ENCODE data around the gene ZIC5. TPM values are rescaled to one million over a fixed set of nuclear protein-coding genes. Genes with fewer than 3 reads are reported as not detected.

ZIC5 gene
- total RNA-seq, 1 donor from 2014 or later = not detected

DNA sequence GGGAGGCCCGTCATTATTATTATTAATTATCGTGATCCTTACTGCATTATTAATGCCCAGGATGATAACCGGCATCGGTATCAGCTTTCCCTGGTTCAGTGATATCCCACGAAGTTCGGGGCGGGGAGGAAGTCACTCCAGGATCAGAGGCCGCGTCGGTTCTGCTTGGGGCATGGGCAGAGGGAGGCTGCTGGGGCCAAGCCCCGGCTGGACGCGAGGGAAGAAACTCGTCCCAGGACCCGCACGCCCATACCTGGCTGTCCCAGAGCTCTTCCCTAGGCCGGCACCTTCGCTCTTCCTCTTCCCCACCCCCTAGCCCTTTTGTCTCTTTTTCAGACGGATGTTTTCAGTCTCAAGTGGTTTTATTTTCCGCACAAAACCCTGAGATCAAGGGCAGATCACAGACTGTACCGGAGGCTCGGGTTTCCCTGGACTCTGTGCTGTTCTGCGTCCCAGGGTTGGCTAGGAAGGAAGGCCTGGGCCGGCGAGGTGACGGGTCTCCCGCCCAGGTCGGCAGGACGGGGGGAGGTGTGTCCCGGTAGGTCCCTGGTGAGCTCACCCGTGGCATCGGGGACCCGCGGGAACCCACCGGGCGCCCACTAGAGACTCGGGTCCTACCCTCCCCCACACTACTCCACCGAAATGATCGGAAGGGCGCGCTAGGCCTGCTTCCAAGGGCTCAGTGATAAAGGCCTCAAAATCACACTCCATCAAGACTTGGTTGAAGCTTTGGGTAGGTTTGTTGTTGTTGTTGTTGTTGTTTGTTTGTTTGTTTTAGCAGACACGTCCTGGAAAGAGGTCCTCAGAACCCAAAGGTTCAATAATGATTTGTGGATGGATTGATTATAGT is 17.9 kb upstream of the ZIC5 start:
- Histone ChIP-seq H3K9me3 (no peaks in the 10 kb centered on the region), H3K27me3 (peaks cover 97% of the 10 kb centered on the region), H3K4me1 (no peaks in the 10 kb centered on the region), H3K4me3 (no peak overlapping the region), H3K36me3 (no peaks in the 10 kb centered on the region), H3K27ac (no peak overlapping the region)
- DNase-seq (no peak), ATAC-seq (peak; percentile 32)
- intact Hi-C loops (cut with DNase I) = no loop called here
- TF ChIP-seq, protein P1, sequence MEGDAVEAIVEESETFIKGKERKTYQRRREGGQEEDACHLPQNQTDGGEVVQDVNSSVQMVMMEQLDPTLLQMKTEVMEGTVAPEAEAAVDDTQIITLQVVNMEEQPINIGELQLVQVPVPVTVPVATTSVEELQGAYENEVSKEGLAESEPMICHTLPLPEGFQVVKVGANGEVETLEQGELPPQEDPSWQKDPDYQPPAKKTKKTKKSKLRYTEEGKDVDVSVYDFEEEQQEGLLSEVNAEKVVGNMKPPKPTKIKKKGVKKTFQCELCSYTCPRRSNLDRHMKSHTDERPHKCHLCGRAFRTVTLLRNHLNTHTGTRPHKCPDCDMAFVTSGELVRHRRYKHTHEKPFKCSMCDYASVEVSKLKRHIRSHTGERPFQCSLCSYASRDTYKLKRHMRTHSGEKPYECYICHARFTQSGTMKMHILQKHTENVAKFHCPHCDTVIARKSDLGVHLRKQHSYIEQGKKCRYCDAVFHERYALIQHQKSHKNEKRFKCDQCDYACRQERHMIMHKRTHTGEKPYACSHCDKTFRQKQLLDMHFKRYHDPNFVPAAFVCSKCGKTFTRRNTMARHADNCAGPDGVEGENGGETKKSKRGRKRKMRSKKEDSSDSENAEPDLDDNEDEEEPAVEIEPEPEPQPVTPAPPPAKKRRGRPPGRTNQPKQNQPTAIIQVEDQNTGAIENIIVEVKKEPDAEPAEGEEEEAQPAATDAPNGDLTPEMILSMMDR (IDR thresholded peaks at IDR 0.05) = no peak

DNA sequence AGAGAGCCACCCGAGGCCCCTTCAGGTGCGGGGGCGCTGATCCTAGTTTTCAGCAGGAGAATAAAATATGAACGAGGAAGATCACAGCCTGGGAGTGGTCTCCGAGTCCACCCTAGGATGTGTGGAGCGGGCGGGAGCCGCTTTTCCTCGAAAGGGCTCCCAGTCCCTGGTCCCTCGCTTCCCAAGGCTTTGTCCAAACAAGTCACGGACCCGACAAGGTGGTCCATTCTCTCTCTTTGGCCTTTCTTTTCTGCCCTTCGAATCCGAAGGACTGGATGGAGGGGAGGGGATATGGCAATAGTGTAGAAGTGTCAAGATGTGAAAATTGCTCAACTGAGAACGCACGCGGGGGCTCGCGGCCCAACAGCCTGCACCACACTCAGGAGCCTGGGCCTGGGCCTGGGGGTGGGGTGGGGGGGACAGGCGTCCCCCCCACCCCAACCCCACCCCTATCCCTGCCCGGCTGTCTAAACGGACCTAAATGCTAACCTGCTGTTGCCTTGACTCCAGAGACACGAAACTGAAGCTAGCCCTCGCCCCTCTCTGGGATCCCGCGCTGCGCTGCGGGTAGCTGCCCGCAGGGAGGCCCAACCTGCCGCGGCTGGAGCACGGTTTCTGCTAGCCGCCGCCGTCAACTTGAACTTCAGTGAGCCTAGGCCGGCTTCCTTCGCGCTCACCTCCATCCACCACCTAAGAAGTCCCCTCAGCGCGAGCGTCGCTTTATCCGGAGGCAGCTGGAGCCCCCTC is 17.1 kb upstream of the ZIC5 start:
- H3K4me3 ChIP-seq = no peak overlapping the region
- no peak for ATAC-seq
- intact Hi-C loops (cut with DNase I) = no loop called here

DNA sequence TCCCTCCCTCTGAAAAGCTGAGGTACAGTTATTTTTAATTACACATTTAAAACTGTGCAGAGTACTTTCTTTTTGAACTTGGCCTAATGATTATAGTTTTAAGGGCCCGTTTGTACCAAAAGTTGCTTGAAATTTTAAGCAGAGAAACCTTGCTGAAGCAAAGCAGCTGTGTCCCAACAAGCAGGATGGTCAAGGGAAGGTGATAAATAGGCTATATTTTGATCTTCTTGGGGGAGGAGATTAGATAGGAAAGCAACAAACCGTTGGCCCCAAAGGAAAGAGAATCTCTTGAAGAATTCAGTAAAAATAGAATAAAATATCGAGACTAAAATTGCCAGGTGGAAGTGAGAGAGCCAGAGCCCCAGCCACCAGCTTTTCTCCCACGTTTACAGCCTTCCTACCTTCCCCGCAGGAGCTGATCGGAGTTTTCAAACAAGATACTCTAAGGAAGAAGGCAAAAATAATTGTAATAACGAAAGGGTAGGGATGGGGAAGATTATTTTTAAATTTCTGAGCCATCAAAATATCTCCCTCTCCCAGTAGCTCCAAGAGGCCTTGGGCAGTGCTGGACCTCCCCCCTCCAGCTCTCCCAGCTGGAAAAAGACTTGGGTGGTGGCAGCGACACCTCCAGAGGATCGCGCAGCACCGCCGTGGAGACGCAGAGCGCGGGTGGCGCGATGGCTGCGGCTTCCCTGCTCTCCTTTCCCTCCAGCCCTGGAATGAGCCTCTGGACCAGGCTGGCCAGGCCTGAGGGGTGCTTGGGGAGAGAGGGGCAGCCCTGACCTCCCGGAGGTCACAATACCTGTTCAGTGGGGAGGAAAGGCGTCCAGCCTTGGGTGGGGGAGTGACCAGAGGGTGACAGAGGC is 15.8 kb upstream of the ZIC5 start:
- ATAC-seq = no peak
- Histone ChIP-seq H3K36me3 (no peaks in the 10 kb centered on the region), H3K4me3 (no peak overlapping the region), H3K4me1 (no peaks in the 10 kb centered on the region), H3K27ac (no peak overlapping the region), H3K9me3 (no peaks in the 10 kb centered on the region), H3K27me3 (peaks cover 97% of the 10 kb centered on the region)
- TF ChIP-seq, protein P1 (IDR thresholded peaks at IDR 0.05) = no peak
- intact Hi-C loops (cut with DNase I) = no loop called here
- DNase-seq = peak; percentile 39

More for the DNA sequence above, 17.1 kb upstream of the ZIC5 start:
- Histone ChIP-seq H3K36me3 (no peaks in the 10 kb centered on the region), H3K4me1 (no peaks in the 10 kb centered on the region), H3K27ac (no peak overlapping the region), H3K27me3 (peaks cover 97% of the 10 kb centered on the region), H3K9me3 (no peaks in the 10 kb centered on the region)
- TF ChIP-seq, protein P1 (IDR thresholded peaks at IDR 0.05) = no peak
- DNase-seq = no peak

DNA sequence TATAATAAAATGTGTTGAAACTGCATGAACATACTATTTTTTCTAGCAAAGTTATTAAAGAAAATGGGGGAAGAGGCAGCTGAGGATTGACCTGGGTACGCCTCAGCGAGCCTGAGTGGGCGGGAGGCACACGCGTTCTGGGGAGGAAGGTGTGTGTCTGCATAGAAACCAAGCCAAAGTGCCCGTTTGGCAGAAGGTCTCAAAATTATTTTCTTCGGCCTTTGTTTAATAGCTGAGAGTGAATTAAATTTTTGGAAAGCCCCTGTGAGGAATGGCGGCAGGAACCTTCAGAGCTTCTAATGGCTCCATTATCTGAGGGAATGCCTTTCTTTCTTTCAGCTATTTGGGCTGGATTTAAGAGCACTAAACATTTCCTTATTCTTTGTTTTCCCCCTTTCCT is 15.2 kb upstream of the ZIC5 start:
- no peaks in the 10 kb centered on the region for H3K9me3 ChIP-seq
- H3K27me3 ChIP-seq = peaks cover 97% of the 10 kb centered on the region
- intact Hi-C loops (cut with DNase I) = no loop called here
- no peak for ATAC-seq
- H3K4me1 ChIP-seq = no peaks in the 10 kb centered on the region
- no peak for DNase-seq
- no peak overlapping the region for H3K4me3 ChIP-seq
- H3K27ac ChIP-seq = no peak overlapping the region
- H3K36me3 ChIP-seq = no peaks in the 10 kb centered on the region
- TF ChIP-seq, protein P1 (IDR thresholded peaks at IDR 0.05) = no peak

DNA sequence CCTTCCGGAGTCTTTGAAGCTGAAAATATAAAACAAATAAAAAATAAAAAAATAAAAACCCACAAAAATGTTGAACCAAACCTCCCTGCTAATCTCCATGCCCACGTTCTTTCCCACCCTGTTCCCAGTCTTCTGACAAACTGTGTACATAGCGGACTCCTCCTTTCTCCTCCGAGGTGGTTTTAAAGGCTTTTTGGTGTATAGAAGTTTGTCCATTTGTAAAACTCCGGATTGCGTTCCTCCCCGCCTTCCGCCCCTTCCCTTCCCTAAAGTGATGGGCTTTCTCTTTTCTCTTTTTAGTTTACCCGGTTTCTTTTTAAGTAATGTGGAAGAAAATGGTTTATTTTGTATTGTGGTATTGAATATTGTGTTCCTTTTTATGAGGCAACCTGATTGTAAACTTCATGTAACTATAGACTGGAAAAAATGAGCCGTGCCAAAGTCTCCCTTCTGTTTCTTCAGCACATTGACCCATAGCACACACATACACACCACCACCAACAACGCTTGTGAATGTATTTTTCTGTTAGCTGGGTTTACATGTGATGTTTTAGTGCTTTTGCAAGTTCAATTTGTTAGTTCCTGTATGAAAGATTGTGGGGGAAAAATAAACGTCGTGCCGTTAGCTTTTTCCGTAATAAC is 14.4 kb upstream of the ZIC5 start:
- TF ChIP-seq, protein P1 (IDR thresholded peaks at IDR 0.05) = no peak
- ATAC-seq = no peak
- Histone ChIP-seq H3K4me1 (peaks cover 3% of the 10 kb centered on the region), H3K27me3 (peaks cover 97% of the 10 kb centered on the region), H3K27ac (no peak overlapping the region), H3K4me3 (no peak overlapping the region), H3K36me3 (no peaks in the 10 kb centered on the region), H3K9me3 (no peaks in the 10 kb centered on the region)
- DNase-seq = no peak
- intact Hi-C loops (cut with DNase I) = no loop called here

Measured in upper lobe of right lung (tissue), 1 donor.